ENCODE measurements around the gene SHROOM3. TPM values are rescaled to one million over a fixed set of nuclear protein-coding genes. Genes with fewer than 3 reads are reported as not detected.

SHROOM3 gene
- total and polyA plus RNA-seq, 2 donors (not counting 3 experiments of a cell fraction or from before 2014, with no cell fraction given) = 2.7 to 6.7 TPM

GRCh38 chr4:76752861-76753501, 318.0 kb downstream of the SHROOM3 start:
- FAIRE-seq = peak; percentile 94
- peaks cover 0 to 2% of the 10 kb centered on the region in 2 experiments for H3K36me3 ChIP-seq (ENCODE audit: control insufficient read depth in 2 of 2, extremely low read depth in 1 of 2, insufficient read depth in 2 of 2, low read length in 2 of 2)
- POLR2A ChIA-PET = interaction anchor here (0.5 kb wide), 1 partner anchor 260 kb away, joined by 4 read pairs; no protein-coding TSS in a partner anchor
- peak overlapping the region; percentile 96 for H3K4me2 ChIP-seq (ENCODE audit: insufficient read depth, low read length)
- dilution Hi-C loops (cut with MboI; ENCODE audit: extremely low pct_ligation_motif_present, low sequenced_read_pairs) = no loop called here
- BruUV-seq (replicated peaks) = no TSS peak
- H4K20me1 ChIP-seq (replicated peaks; ENCODE audit: control insufficient read depth, extremely low read depth, insufficient read depth, low read length) = no peaks in the 10 kb centered on the region
- DNase-seq (ENCODE audit: low read depth, low spot score) = peak; percentile 85
- intact Hi-C loops (cut with micrococcal nuclease) = loop anchor here (1.0 to 5.0 kb wide), 6 partner anchors 64 to 450 kb away; no protein-coding TSS in a partner anchor
- TF ChIP-seq MYC (IDR thresholded peaks at IDR 0.05; ENCODE audit: low read depth, low read length) = peak; percentile 1
- peak; percentile 57 for TF ChIP-seq JUN (IDR thresholded peaks at IDR 0.05; ENCODE audit: borderline replicate concordance, insufficient read depth, insufficient read length, low read depth)
- no peak for TF ChIP-seq POLR2A (IDR thresholded peaks at IDR 0.05; ENCODE audit: low read depth, low read length)
- TF ChIP-seq FOS (IDR thresholded peaks at IDR 0.05; ENCODE audit: borderline replicate concordance, insufficient read depth, low read length) = peak; percentile 87
- peak; percentile 44 for TF ChIP-seq GATA2 (IDR thresholded peaks at IDR 0.05; ENCODE audit: insufficient read depth, insufficient read length, low read depth, low read length)
- no peak for TF ChIP-seq EZH2 (IDR thresholded peaks at IDR 0.05; ENCODE audit: borderline replicate concordance, low read depth, low read length, severe bottlenecking)
- no peak for TF ChIP-seq MAX (IDR thresholded peaks at IDR 0.05; ENCODE audit: insufficient read depth, insufficient read length)
- peak; percentile 34 for TF ChIP-seq POLR2AphosphoS5 (IDR thresholded peaks at IDR 0.05; ENCODE audit: insufficient read depth, low read depth, low read length)
- no peak for TF ChIP-seq CTCF (IDR thresholded peaks at IDR 0.05; ENCODE audit: extremely low read depth in 1 of 2, insufficient read depth in 1 of 2, low read depth in 1 of 2, low read length in 2 of 2)
- H3K4me1 ChIP-seq (ENCODE audit: control insufficient read depth, extremely low read depth, insufficient read depth, low read length) = peaks cover 24% of the 10 kb centered on the region
- peak overlapping the region in 1 of 3 experiments; percentile 39 for H3K4me3 ChIP-seq (replicated peaks in 1 of 3; ENCODE audit: insufficient read depth in 1 of 3, low read depth in 1 of 3, low read length in 3 of 3)
- H3K27ac ChIP-seq (ENCODE audit: insufficient read depth, low read depth, low read length) = peak overlapping the region; percentile 86
- H3K9me3 ChIP-seq (replicated peaks; ENCODE audit: control insufficient read depth, insufficient read depth, low read length) = no peaks in the 10 kb centered on the region
- peak overlapping the region; percentile 79 for H3K9ac ChIP-seq (replicated peaks; ENCODE audit: extremely low read depth, insufficient read depth, low read length)
- CTCF ChIA-PET = interaction anchor here (0.7 to 1.5 kb wide), 5 partner anchors 9 to 322 kb away, joined by 3 to 8 read pairs (median 3); no protein-coding TSS in a partner anchor
- H3K27me3 ChIP-seq (ENCODE audit: control insufficient read depth in 2 of 2, insufficient read depth in 2 of 2, low read length in 2 of 2) = no peaks in the 10 kb centered on the region
- no peaks in the 10 kb centered on the region for H3K79me2 ChIP-seq (ENCODE audit: control insufficient read depth, insufficient read depth, low read length)
- peak overlapping the region; percentile 52 for H2AFZ ChIP-seq (ENCODE audit: low read depth, low read length)
- H3K9me1 ChIP-seq (replicated peaks; ENCODE audit: control insufficient read depth, extremely low read depth, insufficient read depth, low read length) = no peaks in the 10 kb centered on the region

Measured in endothelial cell of umbilical vein (primary cell).